ENCODE measurements around the gene SLC9A3. TPM values are rescaled to one million over a fixed set of nuclear protein-coding genes. Genes with fewer than 3 reads are reported as not detected.

Gene SLC9A3
- total RNA-seq, 1 donor, result 1.8 TPM

GRCh38 chr5:515273-515836 is 8.9 kb downstream of the SLC9A3 start:
- DNase-seq (ENCODE audit: low read depth), result no peak
- no peak for TF ChIP-seq CTCF (IDR thresholded peaks at IDR 0.05; ENCODE audit: insufficient read depth, low read length)
- H3K4me3 ChIP-seq (ENCODE audit: low read depth, low read length), result no peak overlapping the region

GRCh38 chr5:514673-515072 is 9.6 kb downstream of the SLC9A3 start:
- H3K4me3 ChIP-seq (ENCODE audit: low read depth, low read length), result no peak overlapping the region
- no peak for TF ChIP-seq CTCF (IDR thresholded peaks at IDR 0.05; ENCODE audit: insufficient read depth, low read length)
- no peak for DNase-seq (ENCODE audit: low read depth)

- DNase-seq (ENCODE audit: low read depth), result no peak
- no peak for TF ChIP-seq CTCF (IDR thresholded peaks at IDR 0.05; ENCODE audit: insufficient read depth, low read length)
- H3K4me3 ChIP-seq (ENCODE audit: low read depth, low read length), result no peak overlapping the region
Measured at GRCh38 chr5:514101-514485, 10.2 kb downstream of the SLC9A3 start.

GRCh38 chr5:513216-514100 is 10.8 kb downstream of the SLC9A3 start:
- no peak overlapping the region for H3K4me3 ChIP-seq (ENCODE audit: low read depth, low read length)
- DNase-seq (ENCODE audit: low read depth), result no peak
- TF ChIP-seq CTCF (IDR thresholded peaks at IDR 0.05; ENCODE audit: insufficient read depth, low read length), result no peak

- H3K4me3 ChIP-seq (ENCODE audit: low read depth, low read length), result no peak overlapping the region
- no peak for DNase-seq (ENCODE audit: low read depth)
- TF ChIP-seq CTCF (IDR thresholded peaks at IDR 0.05; ENCODE audit: insufficient read depth, low read length), result no peak
Measured at GRCh38 chr5:511476-511875, 12.8 kb downstream of the SLC9A3 start.

- no peak for TF ChIP-seq CTCF (IDR thresholded peaks at IDR 0.05; ENCODE audit: insufficient read depth, low read length)
- H3K4me3 ChIP-seq (ENCODE audit: low read depth, low read length), result no peak overlapping the region
Measured at GRCh38 chr5:510521-510920, 13.7 kb downstream of the SLC9A3 start.

More at GRCh38 chr5:510521-510920, 13.7 kb downstream of the SLC9A3 start:
- no peak for DNase-seq (ENCODE audit: low read depth)
